ENCODE data around the gene FHOD1. TPM values are rescaled to one million over a fixed set of nuclear protein-coding genes. Genes with fewer than 3 reads are reported as not detected.

The FHOD1 gene
- total and polyA plus RNA-seq, 2 of the 4 experiments (the other 2 are of a cell fraction): 13.8 to 64.0 TPM

GRCh38 chr16:67254801-67255552, 7.7 kb upstream of the FHOD1 start:
- CTCF ChIA-PET: no interaction called here
- in situ Hi-C loops (cut with MboI; ENCODE audit: low sequenced_read_pairs) (loop anchor here (10.0 kb wide), 1 partner anchor 200 kb away; no protein-coding TSS in a partner anchor), intact Hi-C loops (cut with micrococcal nuclease) (no loop called here), dilution Hi-C loops (cut with HindIII; ENCODE audit: low sequenced_read_pairs, unreplicated experiment) (no loop called here)
- DNase-seq (no peak), ATAC-seq (ENCODE audit: low read depth) (no peak)
- BruUV-seq (replicated peaks): no TSS peak
- Histone ChIP-seq H3K56ac (ENCODE audit: extremely low read depth, insufficient read depth, low read length) (no peak overlapping the region), H2AK9ac (replicated peaks; ENCODE audit: low read depth, low read length, poor library complexity) (no peak overlapping the region), H3K14ac (replicated peaks; ENCODE audit: low read depth, low read length) (no peak overlapping the region), H3K9me3 (ENCODE audit: control insufficient read depth, insufficient read depth, low read length) (no peaks in the 10 kb centered on the region), H2BK120ac (ENCODE audit: low read depth, low read length) (no peak overlapping the region), H3K18ac (ENCODE audit: low read depth, low read length) (no peak overlapping the region), H3K27me3 (ENCODE audit: control insufficient read depth, insufficient read depth, low read length) (no peaks in the 10 kb centered on the region), H2BK20ac (ENCODE audit: low read depth, low read length) (no peak overlapping the region), H3K9me1 (ENCODE audit: insufficient read depth, low read length) (no peaks in the 10 kb centered on the region), H2BK15ac (ENCODE audit: low read depth, low read length) (no peak overlapping the region), H3K23ac (ENCODE audit: low read depth, low read length) (no peak overlapping the region), H2AK5ac (ENCODE audit: low read depth, low read length) (no peak overlapping the region), H4K8ac (ENCODE audit: low read depth in 2 of 2, low read length in 2 of 2) (no peak overlapping the region), H3K4me1 (ENCODE audit: control insufficient read depth, insufficient read depth, low read length) (peaks cover under 1% of the 10 kb centered on the region), H3K9ac (ENCODE audit: low read depth, low read length) (no peak overlapping the region), H4K5ac (ENCODE audit: low read depth, low read length) (no peak overlapping the region), H2AFZ (replicated peaks; ENCODE audit: low read length, poor library complexity) (no peak overlapping the region), H3K4me3 (ENCODE audit: insufficient read depth, low read depth, low read length) (no peak overlapping the region), H2BK5ac (ENCODE audit: low read depth, low read length, poor library complexity, severe bottlenecking) (no peak overlapping the region), H3K4ac (ENCODE audit: low read depth, low read length) (no peak overlapping the region), H3K27ac (ENCODE audit: insufficient read depth, low read length) (no peak overlapping the region), H3K79me1 (ENCODE audit: low read depth in 1 of 2, low read length in 2 of 2) (peaks cover 0 to 3% of the 10 kb centered on the region in 2 experiments; a peak in 2 of 4 replicates), H3K4me2 (ENCODE audit: low read depth, low read length) (no peak overlapping the region), H4K20me1 (ENCODE audit: insufficient read depth, low read length) (no peaks in the 10 kb centered on the region), H3K36me3 (ENCODE audit: control insufficient read depth, insufficient read depth, low read length) (peaks cover 18% of the 10 kb centered on the region), H4K91ac (ENCODE audit: insufficient read depth, low read depth, low read length) (no peak overlapping the region)
- TF ChIP-seq CTCF (conservative IDR thresholded peaks at IDR 0.05; ENCODE audit: low read depth, low read length): no peak
- POLR2A ChIA-PET (ENCODE audit: unreplicated experiment): no interaction called here
- WGBS, 2 experiments (ENCODE audit: extremely low coverage in 2 of 2, insufficient read length in 1 of 2): 92% methylated on average over 16 of the region's 18 CpGs; no CpG with 5 or more reads in 1 of the 2 experiments
